GM04503 (cell line): ENCODE measurements around the gene IGSF9B.
A peak's percentile ranks its signal among the peaks of the same experiment; 100 is the strongest.

Source experiments
- DNase-seq: peaks from one replicate; pipeline ENCODE4 v3.0.0-alpha.2; 2012; ENCODE audit warnings: low read depth

The IGSF9B gene

DNA sequence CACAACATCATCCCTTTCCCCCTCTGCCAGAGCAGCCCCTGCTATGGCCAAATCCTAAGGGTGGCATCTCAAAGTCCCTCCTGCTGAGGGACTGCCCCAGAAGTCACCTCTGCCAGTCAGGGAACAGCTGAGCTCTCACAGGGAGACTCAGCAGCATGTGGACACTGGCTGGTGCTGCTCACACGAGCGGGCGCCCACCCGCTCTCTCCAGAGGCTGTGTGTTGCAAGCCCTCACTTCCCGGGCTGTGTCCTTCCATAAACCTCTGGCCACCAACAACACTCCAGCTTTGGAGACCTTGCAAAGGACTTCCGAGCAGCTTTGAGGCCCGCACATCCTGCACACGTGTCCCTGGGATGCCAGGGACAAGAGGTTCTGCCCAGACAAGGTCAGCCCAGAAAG is 2.8 kb downstream of the IGSF9B start:
- DNase-seq = no peak

DNA sequence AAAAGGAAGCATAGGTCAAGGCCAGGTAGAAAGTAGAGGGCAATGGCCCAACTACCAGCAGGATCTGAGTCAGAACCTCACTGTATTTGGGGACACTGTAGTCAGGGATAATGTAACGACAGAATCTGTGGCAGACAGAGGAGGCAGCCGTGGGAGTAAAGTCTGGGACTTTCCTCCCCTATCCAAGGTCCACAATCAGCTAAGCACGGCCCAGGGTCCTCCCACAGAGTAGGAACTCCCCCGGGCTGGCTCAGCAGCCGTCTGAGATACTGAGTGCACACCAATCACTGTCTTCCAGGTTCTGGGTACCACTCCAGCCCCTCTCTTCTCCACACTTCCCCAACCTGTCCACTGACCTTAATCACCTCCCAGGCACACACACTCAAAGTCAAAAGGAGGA is 3.2 kb downstream of the IGSF9B start:
- no peak for DNase-seq

DNA sequence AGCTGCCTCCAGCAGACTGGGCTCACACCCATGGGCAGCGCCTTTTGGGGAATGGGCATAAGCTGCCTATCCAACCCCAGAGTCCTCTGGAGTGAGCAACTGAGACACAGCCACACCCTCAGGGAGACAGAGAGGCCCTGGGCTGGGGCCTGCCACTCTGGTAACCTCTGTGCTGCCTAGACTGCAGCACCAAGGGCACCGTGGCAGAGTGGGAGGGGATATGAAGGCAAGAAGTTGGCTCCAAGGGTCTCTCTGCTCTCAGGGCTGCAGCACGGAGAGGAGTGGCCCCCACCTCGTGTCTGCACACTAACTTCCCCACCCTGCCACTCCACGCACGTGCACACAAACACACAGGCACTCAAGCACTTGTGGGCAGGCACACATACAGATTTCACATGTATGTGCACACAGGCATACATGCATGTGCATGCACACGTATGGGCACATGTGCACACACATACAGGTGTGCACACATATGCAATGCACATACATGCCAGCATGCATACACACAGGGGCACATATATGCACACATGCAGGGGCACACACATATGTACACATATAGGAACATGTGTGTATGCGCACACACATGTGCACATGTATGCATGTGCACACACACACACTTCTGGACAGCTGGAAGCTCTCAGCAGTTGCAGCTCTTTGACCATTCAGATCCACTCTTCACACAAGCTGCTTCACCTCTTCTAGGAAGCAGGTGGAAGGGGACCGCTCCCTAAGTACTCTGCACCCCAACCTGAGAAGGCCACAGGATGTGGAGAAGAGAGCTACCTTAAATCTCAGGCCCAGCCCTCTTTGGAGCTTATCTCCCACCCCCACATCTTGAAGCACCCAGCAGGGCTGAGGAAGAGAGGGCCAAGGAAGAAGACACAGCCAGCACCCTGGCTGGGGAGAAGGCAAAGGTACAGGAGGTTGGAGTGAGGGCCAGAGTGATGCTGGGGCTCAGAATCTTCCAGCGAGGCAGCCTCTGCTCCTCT is 4.3 kb downstream of the IGSF9B start:
- DNase-seq = no peak

DNA sequence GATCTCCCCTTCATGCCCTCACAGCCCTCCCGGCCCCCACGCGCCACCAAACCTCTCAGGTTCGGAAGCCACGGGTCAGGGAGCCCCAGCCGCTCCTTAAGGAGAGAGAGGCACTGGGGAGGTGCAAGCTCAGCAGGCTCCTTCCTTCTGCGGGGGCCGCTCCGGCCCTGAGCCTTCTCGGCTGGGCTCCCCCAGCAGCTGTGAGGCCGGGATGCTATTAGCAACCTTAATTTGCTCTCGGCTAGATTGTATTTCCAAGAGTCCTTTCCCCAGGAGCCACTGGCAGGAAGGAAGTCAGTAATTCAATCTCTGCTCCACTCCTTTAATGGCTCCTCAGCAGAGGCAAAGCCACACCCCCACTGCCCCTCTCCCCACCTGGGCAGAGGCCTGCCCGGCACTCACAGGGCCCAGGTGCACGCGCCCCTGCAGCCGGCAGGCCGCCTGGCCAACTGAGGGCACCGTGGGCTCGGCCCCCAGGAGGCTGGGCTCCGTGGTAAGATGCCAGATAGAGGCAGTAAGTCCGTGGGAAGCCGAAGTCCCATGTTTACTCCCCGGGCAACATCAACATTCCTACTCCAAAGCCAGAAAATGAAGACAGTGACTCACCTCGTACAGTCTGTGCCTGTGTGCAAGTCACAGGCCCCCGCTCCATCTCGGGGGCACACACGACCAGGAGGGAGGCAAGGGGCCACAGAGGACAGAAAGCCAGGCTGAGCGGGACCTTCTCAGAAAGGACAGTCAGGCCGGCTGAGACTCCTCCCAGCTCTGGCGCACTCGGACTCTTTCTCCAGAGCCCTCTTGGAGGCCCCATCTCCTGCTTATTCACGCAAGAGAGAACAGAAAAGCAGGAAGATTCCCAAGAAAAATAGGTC is 5.2 kb downstream of the IGSF9B start:
- DNase-seq = peak; percentile 44

DNA sequence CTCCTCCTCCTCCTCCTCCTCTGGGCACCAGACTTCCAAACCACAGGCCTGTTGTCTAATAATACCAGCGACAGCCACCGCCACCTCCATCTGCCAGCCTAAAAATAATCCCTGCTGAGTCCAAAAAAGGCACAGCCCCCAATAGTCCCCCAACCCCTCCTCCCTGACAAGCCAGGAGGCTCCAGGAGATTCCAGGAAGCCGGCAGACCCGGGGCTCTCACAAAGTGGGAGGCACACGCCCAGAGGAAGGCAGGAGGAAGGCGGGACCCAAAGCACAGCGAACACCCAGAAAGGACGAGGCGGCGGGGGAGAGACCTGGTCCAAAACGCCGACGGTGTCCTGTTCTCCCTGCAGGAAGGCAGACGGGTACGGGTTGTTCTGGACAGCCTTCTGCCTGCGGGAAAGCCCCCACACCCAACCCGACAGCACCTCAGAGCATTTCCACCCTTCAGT is 5.9 kb downstream of the IGSF9B start:
- DNase-seq = no peak

DNA sequence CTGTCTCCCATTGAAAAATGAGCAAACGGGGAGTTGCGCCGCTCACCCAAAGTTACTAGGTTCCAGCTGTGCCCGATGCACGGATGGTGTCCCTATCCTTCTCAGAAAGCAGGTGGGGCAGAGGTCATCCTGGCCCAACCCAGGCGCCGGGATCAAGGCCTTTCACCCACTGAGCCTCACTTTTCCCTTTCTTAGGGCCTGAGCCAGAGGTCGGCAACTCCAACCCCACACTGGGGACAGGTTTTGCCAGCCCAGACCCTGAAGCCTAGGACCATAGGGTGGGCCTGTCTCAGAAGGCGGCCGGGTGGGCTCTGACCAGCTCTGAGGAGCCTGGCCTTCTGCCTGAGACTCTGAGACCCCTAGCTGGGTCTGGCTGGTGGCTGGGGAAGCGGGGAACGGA is 6.3 kb downstream of the IGSF9B start:
- DNase-seq = no peak

DNA sequence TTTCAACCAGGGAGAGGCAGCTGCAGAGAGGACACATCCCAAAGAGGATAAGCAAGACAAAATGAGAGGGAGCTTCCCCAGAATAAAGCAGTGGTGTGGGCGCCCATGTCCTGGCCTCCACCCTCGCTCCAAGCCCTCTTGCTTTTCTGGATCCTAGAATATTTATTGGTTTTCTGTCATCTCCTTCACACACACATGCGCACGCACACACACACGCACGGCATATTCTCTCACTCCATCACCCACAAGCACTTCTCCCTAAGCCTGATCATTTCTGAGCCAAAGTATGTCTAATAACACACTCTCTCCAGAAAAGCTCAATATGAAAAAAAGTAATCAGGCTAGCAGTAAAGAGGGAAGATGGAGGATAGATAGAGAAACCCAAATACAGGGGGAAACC is 7.6 kb downstream of the IGSF9B start:
- no peak for DNase-seq

DNA sequence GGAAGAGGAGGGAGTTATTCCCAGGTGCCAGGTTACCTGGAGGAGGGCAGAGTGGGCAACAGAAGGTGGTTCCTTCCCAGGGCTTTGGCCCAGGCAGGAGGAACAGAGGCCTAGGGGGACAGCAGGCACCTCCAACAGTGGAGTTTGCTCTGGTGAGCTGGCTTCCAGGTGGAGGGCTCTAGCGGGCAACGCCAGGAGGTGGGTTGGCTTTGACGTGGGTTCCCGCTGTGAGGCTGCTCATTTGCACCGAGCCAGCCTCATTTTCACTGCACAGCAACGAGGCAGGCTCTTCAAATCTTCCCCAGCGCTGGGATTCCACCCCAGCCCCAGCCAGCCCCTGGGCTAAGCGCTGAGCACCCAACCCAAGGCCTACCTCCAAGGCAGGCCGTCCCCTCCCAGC is 8.1 kb downstream of the IGSF9B start:
- DNase-seq = no peak

DNA sequence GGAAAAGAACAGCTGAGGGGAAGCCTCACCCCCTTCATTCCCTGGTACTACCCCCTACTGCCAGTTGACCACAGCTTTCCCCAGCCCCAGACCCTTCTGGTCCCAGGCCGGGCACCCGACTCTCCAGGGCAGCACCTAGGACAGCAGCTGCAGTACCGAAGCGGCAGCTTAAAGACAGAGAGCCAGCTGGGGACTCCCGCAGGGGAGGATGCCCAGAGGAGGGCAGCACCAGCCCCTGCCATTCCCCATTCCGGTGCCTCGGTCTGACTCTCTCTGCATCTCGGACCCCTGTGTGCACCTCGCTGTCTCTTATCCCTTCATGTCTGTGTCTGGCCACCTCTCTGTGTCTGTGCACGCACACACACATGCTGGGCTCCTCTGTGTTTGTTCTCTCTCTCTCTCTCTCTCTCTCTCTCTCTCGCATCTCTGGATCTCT is 9.4 kb downstream of the IGSF9B start:
- DNase-seq = no peak

DNA sequence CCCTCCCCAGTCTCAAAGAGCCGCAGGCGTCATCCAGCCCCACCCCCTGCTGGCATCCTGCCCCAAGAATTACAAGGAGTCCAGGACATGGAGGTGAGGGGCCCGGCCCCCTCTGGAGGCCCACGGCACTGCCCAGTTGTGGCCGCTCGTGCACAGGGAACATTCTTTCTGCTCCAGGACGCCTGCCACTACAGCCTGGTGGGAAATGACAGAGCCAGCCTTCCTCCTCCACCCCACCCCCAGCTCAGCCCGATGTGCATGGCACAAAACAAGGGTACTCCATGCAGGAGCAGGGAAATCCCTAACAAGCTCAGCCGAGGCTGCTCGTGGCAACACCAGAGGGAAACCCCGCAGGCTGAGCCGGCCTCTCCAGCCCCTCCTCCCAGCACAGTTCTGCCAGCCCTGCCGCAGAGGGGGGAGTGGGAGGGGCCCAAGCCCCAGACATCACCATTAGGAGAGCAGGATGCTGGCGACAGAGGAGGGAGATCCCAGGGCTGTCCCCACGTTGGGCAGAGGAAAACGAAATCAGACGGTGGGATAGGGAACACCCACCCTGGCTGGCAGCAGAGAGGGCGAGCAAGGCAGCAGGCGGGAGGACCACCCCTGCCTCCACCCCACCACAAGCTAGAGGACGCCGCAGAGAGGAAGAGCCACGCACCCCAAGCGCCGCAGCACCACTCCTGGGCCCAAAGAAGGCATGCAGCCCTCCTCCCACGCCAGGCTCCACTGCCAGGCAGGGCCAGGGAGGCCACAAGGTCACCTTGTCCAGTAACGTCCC is 10.0 kb downstream of the IGSF9B start:
- no peak for DNase-seq

DNA sequence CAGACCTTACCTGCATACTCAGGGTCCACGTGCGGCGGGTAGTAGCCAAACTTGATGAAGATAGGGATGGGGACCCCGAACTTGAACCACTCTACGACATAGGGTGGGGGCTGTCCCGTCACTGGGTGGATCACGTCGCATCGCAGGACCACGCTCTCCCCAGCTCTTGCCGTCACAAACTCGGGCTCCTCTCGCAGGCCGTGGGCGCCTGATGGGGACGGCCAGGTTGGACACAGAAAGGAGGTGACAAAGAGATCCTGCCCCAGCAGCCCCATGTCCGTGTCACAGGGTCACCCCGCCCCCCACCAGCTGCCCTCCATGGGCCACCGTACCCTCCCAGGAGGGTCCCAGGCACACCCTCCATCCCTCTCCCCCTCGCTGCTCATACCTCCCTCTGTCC is 10.7 kb downstream of the IGSF9B start:
- DNase-seq = no peak

DNA sequence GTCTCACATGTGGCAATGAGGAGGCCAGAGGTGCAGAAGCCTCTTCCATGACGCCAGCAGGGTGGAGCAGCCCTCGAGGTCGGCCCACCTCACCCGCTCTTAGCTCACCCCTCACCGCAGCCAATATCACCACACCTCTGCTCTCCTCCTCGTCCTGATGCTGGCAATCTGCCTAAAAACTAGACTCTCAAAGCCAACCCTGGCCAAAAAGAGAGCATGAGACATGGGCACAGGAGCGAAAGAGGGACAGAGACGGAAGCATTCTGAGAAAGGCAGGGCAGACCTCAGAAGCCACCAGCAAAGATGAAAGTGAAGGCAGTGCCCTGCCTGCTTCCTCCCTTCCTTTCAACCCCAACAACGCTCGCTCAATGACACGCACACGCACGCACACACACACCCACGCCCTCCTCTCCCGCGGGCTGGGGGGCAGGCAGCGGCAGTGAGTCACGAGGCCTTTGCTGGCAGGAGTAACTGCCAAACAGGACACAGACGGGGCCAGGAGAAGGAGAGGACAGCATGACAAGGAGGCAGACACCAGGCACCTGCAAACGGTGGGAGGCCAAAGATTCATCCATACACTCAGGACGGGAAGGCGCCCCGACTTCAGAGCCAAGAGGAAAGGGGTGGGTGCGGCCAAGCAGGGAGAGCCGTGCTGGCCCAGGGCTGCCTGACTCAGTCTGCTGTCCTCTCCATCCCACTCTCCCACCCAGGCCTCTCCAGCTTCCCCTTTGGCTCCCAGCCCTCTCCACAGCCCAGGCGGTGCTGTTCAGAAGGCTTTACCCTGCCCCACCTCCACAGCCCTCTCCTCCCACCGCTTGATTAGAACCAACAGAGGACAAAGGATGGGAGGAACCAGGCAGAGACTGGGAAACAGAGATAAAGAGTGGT is 11.4 kb downstream of the IGSF9B start:
- no peak for DNase-seq

DNA sequence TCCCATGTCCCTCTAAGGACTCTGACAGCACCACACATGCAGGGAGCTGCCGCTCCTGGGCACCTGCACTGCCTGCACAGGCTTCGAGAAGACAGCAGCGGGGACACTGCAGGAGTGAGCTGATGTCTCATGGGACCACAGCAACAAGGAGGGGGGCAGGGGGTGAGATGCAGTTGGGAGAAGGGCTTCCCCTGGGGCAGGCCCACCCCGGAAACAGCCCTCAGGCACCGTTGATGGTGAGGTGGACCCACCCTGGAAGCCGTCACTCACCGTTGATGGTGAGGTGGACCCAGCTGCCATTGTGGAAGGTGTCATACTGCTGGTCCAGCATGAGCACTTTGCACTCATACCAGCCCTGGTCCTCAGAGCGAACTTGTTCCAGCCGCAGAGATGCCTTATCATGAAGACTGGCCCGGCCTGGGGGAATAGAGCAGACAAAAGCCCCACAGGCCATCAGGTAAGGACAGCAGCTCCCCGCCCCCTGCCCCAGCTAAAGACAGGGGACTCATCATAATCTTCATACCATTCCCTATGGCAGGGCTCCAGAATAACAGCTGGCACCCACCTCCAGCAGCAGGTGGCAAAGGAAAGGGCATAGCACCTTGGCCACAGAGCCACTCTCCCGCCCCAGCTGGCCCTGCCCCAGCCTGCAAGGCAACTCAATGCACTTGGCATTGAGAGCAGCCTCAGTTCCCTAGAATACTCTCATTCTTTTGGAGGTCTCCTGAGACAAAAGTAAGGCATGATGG is 12.6 kb downstream of the IGSF9B start:
- DNase-seq = no peak

DNA sequence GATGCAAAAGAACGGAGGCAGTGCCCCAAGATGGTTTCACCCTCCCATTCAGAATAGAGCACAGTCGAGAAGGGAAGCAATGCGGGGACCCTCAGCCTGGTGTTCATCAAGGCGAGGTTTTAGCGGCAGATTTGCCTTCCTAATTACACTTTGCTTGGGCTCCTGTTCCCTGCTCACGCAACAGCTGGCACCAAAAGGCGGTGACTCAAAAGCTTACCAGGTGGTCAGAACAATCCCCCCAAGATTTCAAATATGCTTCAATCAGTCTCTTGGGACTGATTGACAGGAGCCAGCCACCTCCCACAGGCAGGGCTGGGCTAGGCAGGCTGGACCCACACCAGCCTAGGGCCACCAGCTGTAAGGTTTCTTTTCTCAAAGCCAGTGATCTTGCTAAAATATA is 14.2 kb downstream of the IGSF9B start:
- DNase-seq = no peak

DNA sequence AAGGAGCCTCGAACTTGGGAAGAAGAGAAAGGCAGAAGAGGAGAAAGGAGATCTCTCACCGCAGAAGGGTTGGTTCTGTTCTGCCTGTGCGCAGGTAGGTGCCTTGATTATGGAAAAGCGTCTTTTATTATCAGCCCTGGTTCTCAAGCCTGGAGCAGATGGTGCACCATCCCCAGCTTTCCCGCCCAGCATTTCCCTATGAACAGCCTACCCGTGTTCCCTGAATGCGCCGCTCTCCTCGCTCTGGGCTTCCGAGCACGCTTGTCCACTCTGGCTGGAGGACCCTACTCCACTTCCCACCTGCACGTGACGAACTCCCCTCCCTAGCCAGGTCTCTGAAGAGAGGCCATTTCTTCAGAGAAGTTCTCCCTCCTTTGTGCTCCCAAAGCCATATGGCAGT is 15.2 kb downstream of the IGSF9B start:
- no peak for DNase-seq

DNA sequence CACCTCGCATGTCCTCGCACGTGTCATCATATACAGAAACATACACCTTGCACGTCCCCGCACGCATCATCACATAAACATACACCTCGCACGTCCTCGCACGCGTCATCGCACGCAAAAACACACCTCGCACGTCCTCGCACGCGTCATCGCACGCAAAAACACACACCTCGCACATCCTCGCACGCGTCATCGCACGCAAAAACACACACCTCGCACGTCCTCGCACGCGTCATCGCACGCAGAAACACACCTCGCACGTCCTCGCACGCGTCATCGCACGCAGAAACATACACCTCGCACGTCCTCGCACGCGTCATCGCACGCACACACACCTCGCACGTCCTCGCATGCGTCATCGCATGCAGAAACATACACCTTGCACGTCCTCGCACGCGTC is 16.7 kb downstream of the IGSF9B start:
- no peak for DNase-seq

DNA sequence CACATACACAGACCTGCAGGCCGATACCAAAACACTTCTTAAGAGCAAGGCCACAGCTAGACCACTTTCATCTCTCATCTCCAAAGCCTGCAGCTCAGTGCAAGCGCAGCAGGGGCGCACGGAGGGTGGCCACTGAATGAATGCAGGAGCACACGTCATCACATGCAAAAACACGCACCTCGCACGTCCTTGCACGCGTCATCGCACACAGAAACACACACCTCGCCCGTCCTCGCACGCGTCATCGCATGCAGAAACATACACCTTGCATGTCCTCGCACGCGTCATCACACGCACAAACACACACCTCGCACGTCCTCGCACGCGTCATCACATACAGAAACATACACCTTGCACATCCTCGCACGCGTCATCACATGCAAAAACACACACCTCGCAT is 17.2 kb downstream of the IGSF9B start:
- no peak for DNase-seq

DNA sequence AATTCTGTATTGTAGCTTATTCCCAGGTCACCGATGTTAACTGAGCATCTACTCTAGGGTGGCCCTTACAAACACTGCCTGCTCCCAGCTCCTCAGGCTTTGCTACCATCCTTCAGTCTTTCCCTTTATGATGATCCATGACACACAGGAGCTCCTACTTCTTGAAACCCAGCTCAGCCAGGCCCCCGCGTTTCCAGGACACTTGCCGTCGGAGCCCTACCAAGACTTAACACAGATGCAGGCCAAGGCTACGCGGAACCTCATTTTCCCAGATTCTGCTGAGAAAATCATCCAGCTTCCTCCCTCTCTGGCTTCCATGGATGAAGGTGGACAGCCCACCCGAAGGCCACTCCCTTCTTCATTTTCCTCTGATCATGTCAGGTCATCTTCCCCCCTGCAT is 18.6 kb downstream of the IGSF9B start:
- no peak for DNase-seq

DNA sequence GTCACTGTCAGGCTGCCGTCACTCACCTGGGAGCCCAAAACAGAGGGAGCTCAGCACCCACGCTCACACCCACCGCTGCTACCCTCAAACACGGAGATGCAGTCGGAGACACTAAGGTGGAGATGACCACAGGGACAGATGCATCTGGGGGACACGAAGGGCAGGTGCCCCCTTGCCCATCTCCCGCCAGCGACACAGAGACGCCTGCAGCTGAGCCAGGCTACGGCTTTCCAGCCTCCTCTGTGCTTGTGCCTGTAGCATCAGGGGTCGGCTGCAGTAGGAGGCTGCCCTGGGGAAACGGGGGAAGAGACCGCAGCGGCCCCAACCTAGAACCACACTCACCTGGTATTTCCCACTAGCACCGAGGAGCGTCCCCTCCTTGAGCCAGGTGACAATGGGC is 19.3 kb downstream of the IGSF9B start:
- no peak for DNase-seq

DNA sequence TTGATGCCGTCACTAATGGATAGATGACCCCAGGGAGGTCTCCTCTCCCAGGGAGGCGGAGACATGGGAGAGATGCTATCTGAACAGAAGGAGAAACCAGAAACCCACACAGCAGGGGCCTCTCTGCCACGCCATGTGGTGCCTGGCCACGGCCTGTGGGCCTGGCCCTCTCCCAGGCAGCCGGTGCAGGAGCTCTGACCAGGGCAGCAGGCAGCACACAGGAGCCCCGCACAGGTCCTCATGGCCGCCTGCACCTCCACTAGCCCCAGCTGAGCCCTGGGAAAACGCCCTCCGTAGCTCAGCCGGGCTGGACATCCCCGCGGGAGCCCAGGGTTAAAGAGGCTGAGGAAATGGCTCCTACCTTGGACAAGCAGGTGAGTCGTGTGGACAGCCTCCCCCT is 19.8 kb downstream of the IGSF9B start:
- no peak for DNase-seq
